Neural cell (in vitro differentiated cells): ENCODE data around the gene CLEC4M. TPM values are rescaled to one million over a fixed set of nuclear protein-coding genes. Genes with fewer than 3 reads are reported as not detected.

Source experiments
- H2AFZ ChIP-seq: fragments of 200-600, 300-800 bp; sonication (generic), shearing (Covaris generic); 2 replicates; pipeline ENCODE4 v1.6.0; 2014; ENCODE audit warnings: low read depth, mild to moderate bottlenecking, antibody characterized with exemption, low read length, moderate library complexity
- H3F3A ChIP-seq: fragments of 200-600 bp; shearing (Covaris generic); 2 replicates; pipeline ENCODE4 v1.6.1; 2016; ENCODE audit warnings: mild to moderate bottlenecking, moderate library complexity, mixed read lengths, antibody characterized with exemption, low read length; ENCODE audit not compliant: insufficient read depth, poor library complexity, severe bottlenecking
- H3K27ac ChIP-seq: fragments of 200-600, 300-800 bp; sonication (generic), shearing (Covaris generic); 2 replicates; pipeline ENCODE4 v1.5.1; 2014; ENCODE audit warnings: mild to moderate bottlenecking, low read length, moderate library complexity
- H3K27me3 ChIP-seq: fragments of 300-800, 200-600 bp; sonication (generic), shearing (Covaris generic); 2 replicates; pipeline ENCODE4 v1.6.0; 2014; ENCODE audit warnings: mild to moderate bottlenecking, low read depth, low read length, moderate library complexity; ENCODE audit not compliant: insufficient read depth
- H3K36me3 ChIP-seq: fragments of 300-800, 200-600 bp; sonication (generic), shearing (Covaris generic); 2 replicates; pipeline ENCODE4 v1.5.1; 2014; ENCODE audit warnings: mild to moderate bottlenecking, antibody characterized with exemption, low read length, moderate library complexity; ENCODE audit not compliant: insufficient read depth
- H3K4me2 ChIP-seq: fragments of 300-800, 200-600 bp; sonication (generic), shearing (Covaris generic); 2 replicates; pipeline ENCODE4 v1.6.0; 2014; ENCODE audit warnings: mild to moderate bottlenecking, low read length
- H3K4me3 ChIP-seq: fragments of 300-800, 200-600 bp; sonication (generic), shearing (Covaris generic); 2 replicates; pipeline ENCODE4 v1.5.1; 2014; ENCODE audit warnings: mild to moderate bottlenecking, low read length, moderate library complexity
- H3K79me2 ChIP-seq: fragments of 200-600 bp; shearing (Covaris generic); replicated peaks from 2 replicates; pipeline ENCODE4 v1.6.0; 2014; ENCODE audit warnings: mild to moderate bottlenecking, low read length, moderate library complexity; ENCODE audit not compliant: insufficient read depth
- H3K9ac ChIP-seq: fragments of 300-800, 200-600 bp; sonication (generic), shearing (Covaris generic); 2 replicates; pipeline ENCODE4 v1.6.1; 2016; ENCODE audit warnings: mild to moderate bottlenecking, low read length, mixed read lengths
- H3K9me2 ChIP-seq: fragments of 200-600 bp; shearing (Covaris generic); 2 replicates; pipeline ENCODE4 v1.6.1; 2016; ENCODE audit warnings: mild to moderate bottlenecking, low read length, mixed read lengths; ENCODE audit not compliant: insufficient read depth
- H3K9me3 ChIP-seq: fragments of 200-600, 300-800 bp; sonication (generic), shearing (Covaris generic); 2 replicates; pipeline ENCODE4 v1.6.1; 2016; ENCODE audit warnings: mild to moderate bottlenecking, mixed run types, low read length, moderate library complexity, mixed read lengths
- H4K20me1 ChIP-seq: fragments of 200-600 bp; shearing (Covaris generic); 2 replicates; pipeline ENCODE4 v1.6.1; 2016; ENCODE audit warnings: mild to moderate bottlenecking, mixed run types; ENCODE audit not compliant: insufficient read depth
- CTCF ChIP-seq: fragments of 450-650 bp; IDR thresholded peaks from 2 replicates; pipeline ENCODE4 v1.5.1; 2014; ENCODE audit warnings: antibody characterized with exemption, mild to moderate bottlenecking, moderate library complexity; ENCODE audit not compliant: poor library complexity, severe bottlenecking
- EP300 ChIP-seq: fragments of 450-650 bp; conservative IDR thresholded peaks from 2 replicates; pipeline ENCODE4 v1.6.1; 2014; ENCODE audit warnings: antibody characterized with exemption, mild to moderate bottlenecking, moderate library complexity; ENCODE audit not compliant: poor library complexity, severe bottlenecking
- EZH2 ChIP-seq: fragments of 200-600, 300-800 bp; shearing (Covaris generic), sonication (generic); IDR thresholded peaks from 2 replicates; pipeline ENCODE4 v1.6.1; 2014; ENCODE audit warnings: antibody characterized with exemption, low read length, borderline replicate concordance, mild to moderate bottlenecking; ENCODE audit not compliant: insufficient read depth, poor library complexity, severe bottlenecking
- MXI1 ChIP-seq: fragments of 450-650 bp; conservative IDR thresholded peaks from 2 replicates; pipeline ENCODE4 v1.6.1; 2014; ENCODE audit warnings: antibody characterized with exemption, mild to moderate bottlenecking; ENCODE audit not compliant: poor library complexity, severe bottlenecking
- POLR2AphosphoS5 ChIP-seq: IDR thresholded peaks from 2 replicates; pipeline ENCODE4 v1.6.1; 2012
- RAD21 ChIP-seq: fragments of 450-650 bp; conservative IDR thresholded peaks from 2 replicates; pipeline ENCODE4 v1.6.1; 2014; ENCODE audit warnings: antibody characterized with exemption, mild to moderate bottlenecking, moderate library complexity
- REST ChIP-seq: IDR thresholded peaks from 2 replicates; pipeline ENCODE4 v1.6.1; 2012; ENCODE audit warnings: borderline replicate concordance
- SMC3 ChIP-seq: fragments of 450-650 bp; conservative IDR thresholded peaks from 2 replicates; pipeline ENCODE4 v1.6.1; 2014; ENCODE audit warnings: antibody characterized with exemption, mild to moderate bottlenecking, moderate library complexity; ENCODE audit not compliant: poor library complexity
- TAF1 ChIP-seq: IDR thresholded peaks from 2 replicates; pipeline ENCODE4 v1.6.1; 2012; ENCODE audit warnings: low read depth
- polyA plus RNA-seq: library from polyadenylated mRNA; depleted of rRNA; stranded (reverse); fragments of >200 nt; gene quantifications from 2 replicates; pipeline ENCODE4 v1.2.3, GENCODE V29; 2014

CLEC4M gene
- polyA plus RNA-seq, 1 donor from 2014 or later = not detected

- TF ChIP-seq EP300 (no peak), EZH2 (no peak), MXI1 (no peak), TAF1 (no peak), SMC3 (no peak), RAD21 (no peak), REST (no peak), CTCF (no peak), POLR2AphosphoS5 (no peak)
- Histone ChIP-seq H3K27ac (no peak overlapping the region), H3K36me3 (no peaks in the 10 kb centered on the region), H4K20me1 (no peaks in the 10 kb centered on the region), H3F3A (no peaks in the 10 kb centered on the region), H3K9me2 (no peaks in the 10 kb centered on the region), H3K4me2 (no peak overlapping the region), H3K4me3 (no peak overlapping the region), H3K79me2 (no peaks in the 10 kb centered on the region), H3K9ac (no peak overlapping the region), H2AFZ (no peak overlapping the region), H3K27me3 (no peaks in the 10 kb centered on the region), H3K9me3 (no peaks in the 10 kb centered on the region)
Observed at GRCh38 chr19:7806876-7807275, 43.8 kb downstream of the CLEC4M start.

GRCh38 chr19:7808108-7808507, 45.1 kb downstream of the CLEC4M start:
- no peaks in the 10 kb centered on the region for H3K27me3 ChIP-seq
- no peaks in the 10 kb centered on the region for H3K9me3 ChIP-seq
- no peak overlapping the region for H3K9ac ChIP-seq
- TF ChIP-seq POLR2AphosphoS5 (no peak), RAD21 (no peak), SMC3 (no peak), CTCF (no peak), EZH2 (no peak), EP300 (no peak), MXI1 (no peak)
- H3K36me3 ChIP-seq = no peaks in the 10 kb centered on the region
- no peaks in the 10 kb centered on the region for H3F3A ChIP-seq
- H4K20me1 ChIP-seq = no peaks in the 10 kb centered on the region
- H2AFZ ChIP-seq = no peak overlapping the region
- H3K9me2 ChIP-seq = no peaks in the 10 kb centered on the region
- H3K79me2 ChIP-seq = no peaks in the 10 kb centered on the region
- no peak overlapping the region for H3K27ac ChIP-seq
- no peak overlapping the region for H3K4me3 ChIP-seq
- no peak overlapping the region for H3K4me2 ChIP-seq
